ENCODE results near the gene FGD3.

DNA sequence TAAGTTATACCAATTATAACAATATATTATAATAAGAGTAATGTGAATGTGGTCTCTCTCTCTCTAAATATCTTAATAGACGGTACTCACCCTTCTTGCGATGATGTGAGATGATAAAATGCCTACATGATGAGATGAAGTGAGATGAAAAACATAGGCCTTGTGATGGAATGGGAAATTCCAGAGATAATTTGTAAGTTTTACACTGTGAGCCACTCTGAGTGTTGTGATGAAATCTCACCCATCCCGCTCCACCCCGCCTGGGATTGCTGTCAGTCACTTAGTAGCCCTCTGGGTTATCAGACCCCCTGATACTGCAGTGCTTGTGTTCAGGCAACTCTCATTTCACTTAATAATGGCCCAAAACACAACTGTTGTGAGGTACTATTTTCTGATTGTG, 121.6 kb downstream of the FGD3 start:
- TF ChIP-seq, protein P1, sequence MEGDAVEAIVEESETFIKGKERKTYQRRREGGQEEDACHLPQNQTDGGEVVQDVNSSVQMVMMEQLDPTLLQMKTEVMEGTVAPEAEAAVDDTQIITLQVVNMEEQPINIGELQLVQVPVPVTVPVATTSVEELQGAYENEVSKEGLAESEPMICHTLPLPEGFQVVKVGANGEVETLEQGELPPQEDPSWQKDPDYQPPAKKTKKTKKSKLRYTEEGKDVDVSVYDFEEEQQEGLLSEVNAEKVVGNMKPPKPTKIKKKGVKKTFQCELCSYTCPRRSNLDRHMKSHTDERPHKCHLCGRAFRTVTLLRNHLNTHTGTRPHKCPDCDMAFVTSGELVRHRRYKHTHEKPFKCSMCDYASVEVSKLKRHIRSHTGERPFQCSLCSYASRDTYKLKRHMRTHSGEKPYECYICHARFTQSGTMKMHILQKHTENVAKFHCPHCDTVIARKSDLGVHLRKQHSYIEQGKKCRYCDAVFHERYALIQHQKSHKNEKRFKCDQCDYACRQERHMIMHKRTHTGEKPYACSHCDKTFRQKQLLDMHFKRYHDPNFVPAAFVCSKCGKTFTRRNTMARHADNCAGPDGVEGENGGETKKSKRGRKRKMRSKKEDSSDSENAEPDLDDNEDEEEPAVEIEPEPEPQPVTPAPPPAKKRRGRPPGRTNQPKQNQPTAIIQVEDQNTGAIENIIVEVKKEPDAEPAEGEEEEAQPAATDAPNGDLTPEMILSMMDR (IDR thresholded peaks at IDR 0.05), result no peak
- TF ChIP-seq POLR2AphosphoS5 (IDR thresholded peaks at IDR 0.05) (no peak), POLR2A (IDR thresholded peaks at IDR 0.05) (no peak)
